Raji (cell line): ENCODE measurements around the gene PUS10.

Source experiments
- POLR2A ChIP-seq: IDR thresholded peaks from 2 replicates; pipeline ENCODE4 v1.6.1; 2011; ENCODE audit warnings: low read depth, low read length, control low read depth; ENCODE audit not compliant: insufficient read depth

Gene PUS10

DNA sequence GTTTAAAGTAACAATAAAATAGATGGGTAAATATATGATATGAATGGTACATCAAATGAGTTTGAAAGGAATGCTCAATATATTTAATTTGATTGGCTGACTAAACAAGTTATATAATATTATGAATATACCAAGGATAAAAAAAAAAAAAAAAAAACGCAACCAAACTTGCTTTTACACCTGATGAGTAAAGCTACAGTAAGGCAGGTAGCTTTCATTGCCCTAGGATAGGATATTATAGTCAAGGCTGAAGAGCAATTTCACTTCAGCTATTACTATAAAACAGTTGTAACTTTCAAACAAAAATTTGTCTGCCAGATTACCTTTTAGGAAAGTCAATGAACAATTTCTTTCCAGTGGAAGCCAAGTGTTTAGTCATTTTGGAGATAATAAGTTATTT is 57.3 kb downstream of the PUS10 start:
- no peak for TF ChIP-seq POLR2A

- no peak for TF ChIP-seq POLR2A
These were observed 58.6 kb downstream of the PUS10 start for GRCh38 chr2:60959501-60959900.

DNA sequence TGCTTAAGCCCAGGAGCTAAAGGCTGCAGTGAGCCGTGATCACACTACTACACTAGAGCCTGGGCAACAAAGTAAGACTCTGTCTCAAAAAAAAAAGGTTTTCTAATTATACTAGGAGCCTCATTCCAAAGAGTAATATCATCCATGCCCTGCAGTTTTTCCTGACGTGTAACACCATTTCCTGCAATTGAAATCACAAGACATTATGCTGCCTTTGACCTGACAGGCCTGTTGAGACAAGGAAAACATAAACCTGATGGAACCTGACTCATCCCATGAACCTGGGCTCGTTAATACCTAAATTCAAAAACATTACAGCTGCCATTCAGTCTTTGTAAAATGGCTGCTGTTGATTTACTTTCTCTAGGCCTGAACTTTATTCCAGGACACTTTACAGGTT is 59.3 kb downstream of the PUS10 start:
- no peak for TF ChIP-seq POLR2A

DNA sequence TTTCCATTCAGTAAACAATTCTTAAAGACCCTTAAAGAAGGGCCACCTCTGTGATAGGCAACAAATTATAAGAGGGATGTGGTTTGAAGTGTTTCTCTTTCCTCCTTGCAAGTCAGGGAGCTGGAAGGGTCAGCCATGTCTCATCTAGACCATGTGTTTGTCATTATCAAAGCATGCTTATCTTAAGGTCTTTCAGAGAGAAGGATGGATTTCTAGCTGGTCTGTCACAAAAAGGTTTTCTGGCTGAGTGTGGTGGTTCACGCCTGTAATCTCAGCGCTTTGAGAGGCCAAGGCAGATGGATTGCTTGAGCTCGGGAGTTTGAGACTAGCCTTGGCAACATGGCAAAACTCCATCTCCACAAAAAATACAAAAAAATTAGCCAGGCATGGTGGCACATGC is 59.7 kb downstream of the PUS10 start:
- no peak for TF ChIP-seq POLR2A

GRCh38 chr2:60957643-60958042 is 60.4 kb downstream of the PUS10 start:
- no peak for TF ChIP-seq POLR2A

DNA sequence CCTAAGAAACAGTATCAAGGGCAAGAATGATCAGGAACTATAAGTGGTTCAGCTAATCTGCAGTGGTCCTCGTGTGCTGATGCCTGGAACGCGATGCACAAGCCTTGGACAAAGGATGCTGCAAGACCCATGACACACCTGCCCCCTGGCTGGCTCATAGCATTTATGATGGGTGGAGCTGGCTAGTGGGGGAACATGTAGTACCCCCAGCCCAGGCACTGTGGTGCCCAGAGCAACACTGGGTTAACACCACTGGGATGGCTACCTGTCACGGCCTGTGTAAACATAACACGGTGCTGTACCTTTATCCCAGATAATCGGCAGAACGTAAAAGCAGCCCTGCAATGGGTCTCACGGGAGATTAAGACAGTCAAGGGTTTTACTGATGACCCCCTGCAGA is 60.8 kb downstream of the PUS10 start:
- TF ChIP-seq POLR2A, result no peak

- TF ChIP-seq POLR2A, result no peak
These were observed 63.9 kb downstream of the PUS10 start for GRCh38 chr2:60954139-60954538.

DNA sequence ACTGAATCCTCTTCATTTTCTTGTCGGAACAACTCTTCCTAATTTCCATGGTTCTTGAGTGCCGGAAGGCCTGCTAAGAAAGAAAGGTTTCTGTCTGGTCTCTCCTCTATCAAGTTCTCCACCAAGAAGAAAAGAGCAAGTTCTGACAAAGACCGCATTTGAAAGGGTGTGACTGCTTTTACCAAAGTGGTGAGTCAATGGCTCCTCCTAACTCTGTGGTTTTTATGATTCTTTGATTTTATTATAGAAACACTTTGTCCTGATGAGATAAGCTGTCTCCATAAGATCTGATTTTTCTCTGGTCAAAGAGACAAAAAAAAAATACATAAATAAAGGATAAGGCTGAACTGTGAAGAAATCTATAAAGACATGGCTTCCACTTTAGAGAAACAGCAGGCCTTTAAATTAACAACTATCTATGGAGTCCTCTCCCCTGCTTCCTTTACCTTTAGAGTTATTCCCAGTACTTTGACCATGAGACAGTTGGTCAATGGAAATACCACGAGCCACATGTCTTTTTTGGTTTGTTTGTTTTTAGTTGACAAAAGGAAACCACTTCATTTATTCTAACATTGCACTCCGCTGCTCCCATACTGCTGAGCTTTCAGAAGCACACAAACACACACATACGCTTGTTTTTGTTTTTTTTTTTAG is 69.0 kb downstream of the PUS10 start:
- TF ChIP-seq POLR2A, result no peak

- no peak for TF ChIP-seq POLR2A
These were observed 69.9 kb downstream of the PUS10 start for GRCh38 chr2:60948161-60948560.

- TF ChIP-seq POLR2A, result no peak
These were observed 71.0 kb downstream of the PUS10 start for GRCh38 chr2:60947056-60947455.

GRCh38 chr2:60945341-60945740 is 72.7 kb downstream of the PUS10 start:
- no peak for TF ChIP-seq POLR2A

GRCh38 chr2:60939622-60940021 is 78.4 kb downstream of the PUS10 start:
- TF ChIP-seq POLR2A, result no peak

DNA sequence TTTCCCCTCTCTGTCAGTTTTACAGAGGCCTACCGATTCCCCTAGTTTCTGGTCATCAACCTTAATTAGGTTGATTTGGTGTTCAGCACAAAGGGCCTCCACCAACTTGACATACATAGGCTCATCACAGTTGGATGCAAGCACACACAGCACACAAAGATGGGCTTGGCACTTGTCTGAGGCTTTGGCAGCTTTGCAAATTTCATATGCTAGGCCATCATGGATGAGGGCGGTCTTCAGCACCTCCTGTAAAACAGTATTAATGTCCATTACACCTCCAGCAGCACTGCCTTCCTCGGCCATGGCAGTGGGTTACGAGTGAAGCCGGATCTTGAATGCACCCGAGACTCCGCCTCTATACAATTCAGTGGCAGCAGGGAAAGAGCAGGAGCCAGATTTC is 79.8 kb downstream of the PUS10 start:
- TF ChIP-seq POLR2A, result no peak

DNA sequence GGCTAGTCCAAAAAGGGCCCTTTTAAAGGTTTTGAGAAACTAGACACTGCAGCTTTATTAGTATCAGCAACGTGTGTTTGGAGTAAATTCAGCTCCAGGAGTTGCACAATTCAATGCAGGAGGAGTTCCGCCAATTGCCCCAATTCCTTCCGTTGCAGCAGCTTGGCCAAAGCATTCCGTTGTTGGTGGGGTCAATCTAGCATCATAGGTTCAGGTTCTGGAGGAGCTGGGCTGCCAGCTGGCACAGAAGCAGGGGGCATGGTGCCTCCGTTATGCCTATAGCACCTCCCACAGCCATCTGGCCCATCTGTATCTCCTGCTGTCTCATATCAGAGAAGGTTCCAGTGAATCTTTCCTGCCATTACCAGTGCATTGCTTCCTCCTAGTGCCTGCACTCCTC is 81.3 kb downstream of the PUS10 start:
- TF ChIP-seq POLR2A, result no peak

DNA sequence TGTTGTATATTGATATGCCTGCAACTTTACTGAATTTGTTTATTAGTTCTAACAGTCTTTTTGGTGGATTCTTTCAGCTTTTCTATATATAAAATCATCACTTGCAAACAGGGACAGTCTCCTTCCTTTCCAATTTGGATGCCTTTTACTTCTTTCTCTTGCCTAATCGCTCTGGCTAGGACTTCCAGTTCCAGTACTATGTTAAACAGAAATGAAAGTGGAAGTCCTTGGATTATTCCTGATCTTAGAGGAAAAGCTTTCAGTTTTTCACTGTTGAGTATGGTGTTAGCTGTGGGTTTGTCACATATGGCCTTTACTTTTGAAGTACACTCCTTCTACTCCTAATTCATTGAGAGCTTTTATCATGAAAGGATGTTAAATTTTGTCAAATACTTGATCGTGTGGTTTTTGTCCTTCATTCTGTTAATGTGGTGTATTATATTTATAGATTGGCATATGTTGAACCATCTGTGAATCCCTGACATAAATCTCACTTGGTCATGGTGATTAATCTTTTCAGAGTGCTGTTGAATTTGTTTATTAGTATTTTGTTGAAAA is 83.8 kb downstream of the PUS10 start:
- TF ChIP-seq POLR2A, result no peak

DNA sequence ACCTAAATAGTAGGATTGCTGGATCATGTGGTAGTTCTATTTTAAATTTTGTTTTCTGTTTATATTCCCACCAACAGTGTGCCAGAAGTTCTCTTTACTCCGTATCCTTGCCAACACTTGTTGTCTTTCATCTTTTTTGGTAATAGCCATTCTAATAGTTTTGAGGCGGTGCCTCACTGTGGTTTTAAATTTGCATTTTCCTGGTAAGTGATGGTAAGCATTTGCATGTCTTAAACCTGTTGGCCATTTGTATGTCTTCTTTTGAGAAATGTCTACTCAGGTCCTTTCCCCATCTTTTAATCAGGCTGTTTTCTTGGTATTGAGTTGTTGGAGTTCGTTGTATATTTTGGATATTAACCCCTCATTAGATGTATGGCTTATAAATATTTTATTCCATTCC is 85.1 kb downstream of the PUS10 start:
- no peak for TF ChIP-seq POLR2A

GRCh38 chr2:60926741-60927552 is 91.1 kb downstream of the PUS10 start:
- TF ChIP-seq POLR2A, result no peak
